ENCODE results near the gene EGR2. TPM values are rescaled to one million over a fixed set of nuclear protein-coding genes. Genes with fewer than 3 reads are reported as not detected.

Gene EGR2
- total RNA-seq, 1 donor from 2014 or later: 0.30 TPM

Other genes starting within 250 kb of the EGR2 start
- gene ADO, start 11.6 kb downstream of the EGR2 start, total RNA-seq: 4.5 TPM

Measured in left lobe of liver (tissue), 1 donor.